CD14-positive monocyte (primary cell): ENCODE measurements around the gene LHCGR. TPM values are rescaled to one million over a fixed set of nuclear protein-coding genes. Genes with fewer than 3 reads are reported as not detected.

Experiments used
- DNase-seq, 3 donors: peaks; one replicate each; pipeline ENCODE4 v3.0.0-alpha.2; 2011 to 2022
- H2AFZ ChIP-seq: 2 replicates; pipeline ENCODE4 v1.6.0; 2012; ENCODE audit warnings: mild to moderate bottlenecking, low read depth, low read length, inconsistent platforms; ENCODE audit not compliant: insufficient read depth, poor library complexity, severe bottlenecking
- H3K27ac ChIP-seq, 2 donors: 1 replicate in 1 of 2; 2 replicates in 1 of 2; pipeline ENCODE4 v1.5.1; 2012 to 2013; ENCODE audit warnings: low read length in 2 of 2, control low read depth in 1 of 2, inconsistent platforms in 1 of 2, low read depth in 1 of 2, mild to moderate bottlenecking in 1 of 2
- H3K27me3 ChIP-seq, 2 donors: one replicate each; pipeline versions ENCODE4 v1.6.0 to v1.6.1; 2011 to 2013; ENCODE audit warnings: low read length in 2 of 2; ENCODE audit not compliant: control insufficient read depth in 2 of 2, insufficient read depth in 2 of 2
- H3K36me3 ChIP-seq, 2 donors: replicated peaks in 1 of 2; 1 replicate in 1 of 2; 2 replicates in 1 of 2; pipeline versions ENCODE4 v1.5.1 to v1.6.1; 2012 to 2013; ENCODE audit warnings: low read length in 2 of 2, control low read depth in 1 of 2, inconsistent platforms in 1 of 2, mild to moderate bottlenecking in 1 of 2; ENCODE audit not compliant: insufficient read depth in 2 of 2, control insufficient read depth in 1 of 2
- H3K4me1 ChIP-seq, 2 donors: 1 replicate in 1 of 2; 2 replicates in 1 of 2; pipeline versions ENCODE4 v1.5.1 to v1.6.1; 2012 to 2013; ENCODE audit warnings: low read length in 2 of 2, control low read depth in 1 of 2, inconsistent platforms in 1 of 2, mild to moderate bottlenecking in 1 of 2, moderate library complexity in 1 of 2; ENCODE audit not compliant: insufficient read depth in 2 of 2, control insufficient read depth in 1 of 2
- H3K4me2 ChIP-seq: replicated peaks from 2 replicates; pipeline ENCODE3; 2012; ENCODE audit warnings: low read length, moderate library complexity, mild to moderate bottlenecking; ENCODE audit not compliant: poor library complexity, severe bottlenecking; ENCODE audit errors: extremely low read depth
- H3K4me3 ChIP-seq, 3 experiments: fragments of 200-600 bp in 1 of 3; sonication (generic) in 1 of 3; replicated peaks in 1 of 3; 1 replicate in 2 of 3; 2 replicates in 1 of 3; pipeline ENCODE4 v1.5.1; 2011 to 2013; ENCODE audit warnings: low read length in 3 of 3, mild to moderate bottlenecking in 3 of 3, control low read depth in 2 of 3, low read depth in 2 of 3, inconsistent platforms in 1 of 3, moderate library complexity in 1 of 3
- H3K79me2 ChIP-seq: 2 replicates; pipeline ENCODE4 v1.6.0; 2012; ENCODE audit warnings: mild to moderate bottlenecking, control low read depth, inconsistent platforms, low read length, moderate library complexity; ENCODE audit not compliant: insufficient read depth
- H3K9ac ChIP-seq: 2 replicates; pipeline ENCODE4 v1.6.0; 2017; ENCODE audit warnings: low read length, mild to moderate bottlenecking; ENCODE audit not compliant: insufficient read depth, poor library complexity, severe bottlenecking
- H3K9me3 ChIP-seq, 2 donors: replicated peaks in 1 of 2; 1 replicate in 1 of 2; 2 replicates in 1 of 2; pipeline versions ENCODE4 v1.5.1 to v1.6.1; 2012 to 2013; ENCODE audit warnings: low read length in 2 of 2, control low read depth in 1 of 2; ENCODE audit not compliant: control insufficient read depth in 1 of 2, insufficient read depth in 1 of 2
- H4K20me1 ChIP-seq: 2 replicates; pipeline ENCODE4 v1.6.0; 2012; ENCODE audit warnings: mild to moderate bottlenecking, low read length, control low read depth, moderate library complexity; ENCODE audit not compliant: insufficient read depth
- H3K27ac Mint-ChIP-seq, 7 donors: one replicate each; pipeline ENCODE4 v1.8.0; 2020; ENCODE audit warnings: mild to moderate bottlenecking in 7 of 7, mixed read lengths in 7 of 7, moderate library complexity in 6 of 7, inconsistent platforms in 2 of 7
- H3K27me3 Mint-ChIP-seq, 3 donors: one replicate each; pipeline ENCODE4 v1.8.0; 2021 to 2022; ENCODE audit warnings: low read depth in 3 of 3, mild to moderate bottlenecking in 3 of 3, mixed read lengths in 3 of 3, moderate library complexity in 3 of 3, inconsistent platforms in 1 of 3
- H3K36me3 Mint-ChIP-seq, 2 donors: one replicate each; pipeline ENCODE4 v1.8.0; 2020; ENCODE audit warnings: mixed read lengths in 2 of 2, inconsistent platforms in 1 of 2, mild to moderate bottlenecking in 1 of 2
- H3K4me1 Mint-ChIP-seq: one replicate; pipeline ENCODE4 v1.8.0; 2020; ENCODE audit warnings: mild to moderate bottlenecking, mixed read lengths
- H3K4me3 Mint-ChIP-seq, 2 donors: one replicate each; pipeline ENCODE4 v1.8.0; 2020; ENCODE audit warnings: mild to moderate bottlenecking in 2 of 2, mixed read lengths in 2 of 2, moderate library complexity in 1 of 2
- H3K9me3 Mint-ChIP-seq, 7 donors: one replicate each; pipeline ENCODE4 v1.8.0; 2020 to 2022; ENCODE audit warnings: mixed read lengths in 7 of 7, mild to moderate bottlenecking in 6 of 7, moderate library complexity in 6 of 7, inconsistent platforms in 2 of 7
- WGBS: methylation state at CpG from one replicate; pipeline ENCODE4 v1.1.5; 2013; ENCODE audit warnings: missing lambda C conversion rate; ENCODE audit not compliant: insufficient coverage; 5-methylcytosine and 5-hydroxymethylcytosine counted together
- intact Hi-C, 2 donors: fragments of 100-400 bp; cut with micrococcal nuclease; formaldehyde crosslinking; loops; one replicate each; pipeline versions ENCODE4 v1.15.0 to v1.15.1; 2023
- polyA plus RNA-seq, 3 donors: library from polyadenylated mRNA; depleted of rRNA in 1 of 3; unstranded in 2 of 3; stranded (reverse) in 1 of 3; fragments of 300-500 nt in 2 of 3; fragments of >200 nt in 1 of 3; fragmentation: Illumina TruSeq in 2 of 3; gene quantifications; 1 replicate in 2 of 3; 2 replicates in 1 of 3; pipeline ENCODE4 v1.2.3, GENCODE V29; 2012 to 2021
- TF ChIP-seq, protein P1 (sequence below): fragments of 200-600 bp; IDR thresholded peaks from one replicate; pipeline ENCODE4 v1.8.0; 2022; ENCODE audit warnings: antibody characterized with exemption, mild to moderate bottlenecking

The LHCGR gene
- polyA plus RNA-seq, 3 donors: not detected

DNA sequence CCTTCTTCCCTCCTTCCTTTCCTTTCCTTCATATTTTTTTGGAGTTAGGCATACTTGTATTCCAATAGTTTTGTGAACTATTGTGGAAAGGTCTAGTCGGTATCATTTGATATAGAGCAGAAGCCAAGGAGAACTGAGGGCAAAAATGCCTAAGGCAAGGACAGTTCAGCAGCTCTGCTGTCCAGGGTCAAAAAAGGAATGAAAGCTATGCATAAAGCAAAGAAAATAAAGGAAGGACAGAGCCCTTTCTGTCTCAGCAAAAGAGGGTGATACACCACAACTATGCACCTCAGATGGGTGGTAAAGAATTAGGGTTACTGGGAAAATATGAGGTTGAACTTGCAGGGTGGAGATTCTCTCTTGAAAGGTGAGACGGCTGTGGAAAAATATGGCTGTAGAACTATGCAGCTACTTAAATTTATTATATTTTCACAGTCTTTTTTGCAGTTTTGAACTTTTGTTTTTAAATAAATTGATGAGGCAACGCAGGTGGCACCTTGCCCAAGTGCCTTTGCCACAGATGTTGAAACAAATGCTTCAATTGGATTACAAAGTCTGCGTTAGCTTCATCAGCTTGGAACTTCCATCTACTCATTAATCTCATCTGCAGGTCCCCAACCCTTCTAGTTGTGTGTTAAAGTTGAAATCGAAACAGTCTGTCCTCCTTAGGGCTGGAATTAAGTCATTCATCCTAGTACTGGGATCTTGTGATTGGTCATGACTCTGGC, 20.8 kb downstream of the LHCGR start:
- H3K9me3 ChIP-seq: peaks cover 0 to 1% of the 10 kb centered on the region in 2 donors
- peaks cover 0 to 3% of the 10 kb centered on the region in 2 donors for H3K27me3 ChIP-seq
- Mint-ChIP-seq H3K9me3 (peaks cover 0 to 5% (median 4%) of the 10 kb centered on the region in 7 donors), H3K4me1 (no peaks in the 10 kb centered on the region), H3K27me3 (peaks cover 3 to 8% (median 7%) of the 10 kb centered on the region in 3 donors), H3K27ac (no peak overlapping the region), H3K4me3 (no peak overlapping the region), H3K36me3 (no peaks in the 10 kb centered on the region)
- DNase-seq: no peak
- intact Hi-C loops: no loop called here
- no peak overlapping the region for H2AFZ ChIP-seq
- H3K4me2 ChIP-seq: no peak overlapping the region
- H3K9ac ChIP-seq: no peak overlapping the region
- no peaks in the 10 kb centered on the region for H3K79me2 ChIP-seq
- no peak overlapping the region for H3K27ac ChIP-seq
- no peaks in the 10 kb centered on the region for H3K4me1 ChIP-seq
- 90% methylated on average over 1 of the region's 5 CpGs for WGBS
- no peaks in the 10 kb centered on the region for H3K36me3 ChIP-seq
- H4K20me1 ChIP-seq: no peaks in the 10 kb centered on the region
- TF ChIP-seq, protein P1, sequence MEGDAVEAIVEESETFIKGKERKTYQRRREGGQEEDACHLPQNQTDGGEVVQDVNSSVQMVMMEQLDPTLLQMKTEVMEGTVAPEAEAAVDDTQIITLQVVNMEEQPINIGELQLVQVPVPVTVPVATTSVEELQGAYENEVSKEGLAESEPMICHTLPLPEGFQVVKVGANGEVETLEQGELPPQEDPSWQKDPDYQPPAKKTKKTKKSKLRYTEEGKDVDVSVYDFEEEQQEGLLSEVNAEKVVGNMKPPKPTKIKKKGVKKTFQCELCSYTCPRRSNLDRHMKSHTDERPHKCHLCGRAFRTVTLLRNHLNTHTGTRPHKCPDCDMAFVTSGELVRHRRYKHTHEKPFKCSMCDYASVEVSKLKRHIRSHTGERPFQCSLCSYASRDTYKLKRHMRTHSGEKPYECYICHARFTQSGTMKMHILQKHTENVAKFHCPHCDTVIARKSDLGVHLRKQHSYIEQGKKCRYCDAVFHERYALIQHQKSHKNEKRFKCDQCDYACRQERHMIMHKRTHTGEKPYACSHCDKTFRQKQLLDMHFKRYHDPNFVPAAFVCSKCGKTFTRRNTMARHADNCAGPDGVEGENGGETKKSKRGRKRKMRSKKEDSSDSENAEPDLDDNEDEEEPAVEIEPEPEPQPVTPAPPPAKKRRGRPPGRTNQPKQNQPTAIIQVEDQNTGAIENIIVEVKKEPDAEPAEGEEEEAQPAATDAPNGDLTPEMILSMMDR: no peak
- H3K4me3 ChIP-seq: no peak overlapping the region

DNA sequence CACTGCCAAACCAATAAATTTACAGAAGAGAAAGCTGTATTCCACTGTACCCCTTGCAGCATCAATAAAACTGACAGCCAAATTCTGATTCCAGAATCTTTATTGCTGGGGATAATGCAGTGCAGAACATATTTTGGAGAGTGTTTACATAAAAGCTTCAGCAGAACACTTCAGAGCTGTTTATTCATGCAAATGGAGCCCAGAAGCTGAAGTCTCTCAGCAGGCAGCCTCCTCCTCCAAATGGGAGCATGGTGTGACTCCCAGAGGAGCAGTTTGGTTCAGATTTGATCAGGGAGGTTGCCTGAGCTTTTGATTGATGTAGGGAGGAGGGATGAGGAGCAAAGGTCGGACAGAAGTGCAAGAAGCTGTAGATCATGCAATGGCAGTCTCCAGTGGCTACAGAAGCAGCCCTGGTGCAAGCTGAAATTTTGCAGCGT, 22.4 kb downstream of the LHCGR start:
- Histone ChIP-seq H3K79me2 (no peaks in the 10 kb centered on the region), H2AFZ (no peak overlapping the region), H3K36me3 (no peaks in the 10 kb centered on the region), H3K4me1 (no peaks in the 10 kb centered on the region), H3K9ac (no peak overlapping the region), H3K27me3 (peaks cover 0 to 3% of the 10 kb centered on the region in 2 donors), H3K4me2 (no peak overlapping the region), H3K9me3 (no peaks in the 10 kb centered on the region), H4K20me1 (no peaks in the 10 kb centered on the region), H3K27ac (no peak overlapping the region), H3K4me3 (no peak overlapping the region)
- intact Hi-C loops: no loop called here
- Mint-ChIP-seq H3K27ac (peak overlapping the region in 1 of 7 donors; percentile 57), H3K27me3 (peaks cover 3 to 8% (median 5%) of the 10 kb centered on the region in 3 donors), H3K4me3 (no peak overlapping the region), H3K36me3 (no peaks in the 10 kb centered on the region), H3K9me3 (peaks cover 0 to 5% (median 0%) of the 10 kb centered on the region in 7 donors), H3K4me1 (no peaks in the 10 kb centered on the region)
- TF ChIP-seq, protein P1: no peak
- WGBS: 0% methylated on average over 1 of the region's 2 CpGs
- DNase-seq: no peak
